ENCODE data around the gene IL23R. TPM values are rescaled to one million over a fixed set of nuclear protein-coding genes. Genes with fewer than 3 reads are reported as not detected.

Gene IL23R
- total and polyA plus RNA-seq, 2 of the 13 experiments (the other 11 are each of a cell fraction or from before 2014, with no cell fraction given) = not detected

DNA sequence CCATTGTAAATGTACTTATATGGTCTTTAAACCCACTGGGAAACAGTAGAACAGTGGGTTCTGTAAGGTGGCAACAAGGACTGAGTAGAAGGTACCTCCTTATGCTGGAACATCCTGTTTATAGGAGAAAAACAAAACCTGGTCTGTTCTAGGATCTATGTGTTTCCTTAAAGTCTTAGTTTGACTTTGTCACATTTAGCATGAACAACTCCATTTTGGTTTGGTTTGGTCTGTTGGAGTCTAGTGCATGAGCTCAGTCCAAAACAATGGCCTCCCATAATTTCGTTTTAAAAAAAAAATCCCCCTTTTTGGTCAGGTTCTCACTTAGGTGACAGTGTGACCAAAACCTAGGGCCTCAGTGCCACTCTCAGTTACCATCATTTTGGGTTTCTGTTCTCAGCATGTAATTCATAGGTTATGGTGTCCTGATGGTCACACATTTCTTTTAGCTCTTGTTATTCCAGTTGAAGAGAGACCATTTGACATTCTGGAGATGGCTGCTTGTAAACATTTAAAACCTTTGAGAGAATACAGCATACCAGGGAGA lies 75.0 kb downstream of the IL23R start:
- ChIA-PET POLR2A (no interaction called here), CTCF (ENCODE audit: low intra/inter-chr PET ratio, low total read pairs) (no interaction called here)
- intact Hi-C loops (cut with micrococcal nuclease; ENCODE audit: unreplicated experiment) = no loop called here
- Histone ChIP-seq H3K9ac (ENCODE audit: insufficient read depth, low read depth, low read length) (no peak overlapping the region), H3K79me2 (ENCODE audit: insufficient read depth, low read length) (no peaks in the 10 kb centered on the region), H3K9me3 (ENCODE audit: low read length) (no peaks in the 10 kb centered on the region), H3K27me3 (ENCODE audit: control insufficient read depth in 1 of 2, insufficient read depth in 2 of 2, low read length in 2 of 2) (no peaks in the 10 kb centered on the region), H3K36me3 (replicated peaks in 1 of 2; ENCODE audit: control insufficient read depth in 1 of 2, insufficient read depth in 2 of 2, low read length in 2 of 2) (no peaks in the 10 kb centered on the region), H3K4me1 (ENCODE audit: insufficient read depth, low read length) (no peaks in the 10 kb centered on the region), H3K4me2 (ENCODE audit: low read depth, low read length) (no peak overlapping the region), H3K27ac (ENCODE audit: extremely low read length, insufficient read depth, low read length) (no peak overlapping the region), H4K20me1 (ENCODE audit: insufficient read depth, low read length) (no peaks in the 10 kb centered on the region), H3K4me3 (replicated peaks in 1 of 3; ENCODE audit: insufficient read depth in 1 of 3, low read depth in 2 of 3, low read length in 3 of 3) (no peak overlapping the region), H2AFZ (ENCODE audit: low read length) (no peak overlapping the region)
- DNase-seq (ENCODE audit: low spot score) = no peak
- TF ChIP-seq, protein P1, sequence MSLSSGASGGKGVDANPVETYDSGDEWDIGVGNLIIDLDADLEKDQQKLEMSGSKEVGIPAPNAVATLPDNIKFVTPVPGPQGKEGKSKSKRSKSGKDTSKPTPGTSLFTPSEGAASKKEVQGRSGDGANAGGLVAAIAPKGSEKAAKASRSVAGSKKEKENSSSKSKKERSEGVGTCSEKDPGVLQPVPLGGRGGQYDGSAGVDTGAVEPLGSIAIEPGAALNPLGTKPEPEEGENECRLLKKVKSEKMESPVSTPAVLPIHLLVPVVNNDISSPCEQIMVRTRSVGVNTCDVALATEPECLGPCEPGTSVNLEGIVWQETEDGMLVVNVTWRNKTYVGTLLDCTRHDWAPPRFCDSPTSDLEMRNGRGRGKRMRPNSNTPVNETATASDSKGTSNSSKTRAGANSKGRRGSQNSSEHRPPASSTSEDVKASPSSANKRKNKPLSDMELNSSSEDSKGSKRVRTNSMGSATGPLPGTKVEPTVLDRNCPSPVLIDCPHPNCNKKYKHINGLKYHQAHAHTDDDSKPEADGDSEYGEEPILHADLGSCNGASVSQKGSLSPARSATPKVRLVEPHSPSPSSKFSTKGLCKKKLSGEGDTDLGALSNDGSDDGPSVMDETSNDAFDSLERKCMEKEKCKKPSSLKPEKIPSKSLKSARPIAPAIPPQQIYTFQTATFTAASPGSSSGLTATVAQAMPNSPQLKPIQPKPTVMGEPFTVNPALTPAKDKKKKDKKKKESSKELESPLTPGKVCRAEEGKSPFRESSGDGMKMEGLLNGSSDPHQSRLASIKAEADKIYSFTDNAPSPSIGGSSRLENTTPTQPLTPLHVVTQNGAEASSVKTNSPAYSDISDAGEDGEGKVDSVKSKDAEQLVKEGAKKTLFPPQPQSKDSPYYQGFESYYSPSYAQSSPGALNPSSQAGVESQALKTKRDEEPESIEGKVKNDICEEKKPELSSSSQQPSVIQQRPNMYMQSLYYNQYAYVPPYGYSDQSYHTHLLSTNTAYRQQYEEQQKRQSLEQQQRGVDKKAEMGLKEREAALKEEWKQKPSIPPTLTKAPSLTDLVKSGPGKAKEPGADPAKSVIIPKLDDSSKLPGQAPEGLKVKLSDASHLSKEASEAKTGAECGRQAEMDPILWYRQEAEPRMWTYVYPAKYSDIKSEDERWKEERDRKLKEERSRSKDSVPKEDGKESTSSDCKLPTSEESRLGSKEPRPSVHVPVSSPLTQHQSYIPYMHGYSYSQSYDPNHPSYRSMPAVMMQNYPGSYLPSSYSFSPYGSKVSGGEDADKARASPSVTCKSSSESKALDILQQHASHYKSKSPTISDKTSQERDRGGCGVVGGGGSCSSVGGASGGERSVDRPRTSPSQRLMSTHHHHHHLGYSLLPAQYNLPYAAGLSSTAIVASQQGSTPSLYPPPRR (CRISPR knock-in tag; IDR thresholded peaks at IDR 0.05; ENCODE audit: borderline replicate concordance) = no peak
- no peak for TF ChIP-seq PHF8 (CRISPR knock-in tag; IDR thresholded peaks at IDR 0.05)
- BruUV-seq (replicated peaks) = no TSS peak
- in situ Hi-C loops (cut with HindIII; ENCODE audit: extremely low pct_ligation_motif_present, low pct_unique_long_range_greater_than_20kb) = no loop called here
- no peak for FAIRE-seq
- 5% methylated on average over 1 of the region's 1 CpG for WGBS (ENCODE audit: low lambda C conversion rate)
- no peak for ATAC-seq

GRCh38 chr1:67242016-67242415 lies 75.8 kb downstream of the IL23R start:
- Histone ChIP-seq H3K79me2 (ENCODE audit: insufficient read depth, low read length) (no peaks in the 10 kb centered on the region), H2AFZ (ENCODE audit: low read length) (no peak overlapping the region), H3K36me3 (replicated peaks in 1 of 2; ENCODE audit: control insufficient read depth in 1 of 2, insufficient read depth in 2 of 2, low read length in 2 of 2) (no peaks in the 10 kb centered on the region), H3K4me2 (ENCODE audit: low read depth, low read length) (no peak overlapping the region), H3K9me3 (ENCODE audit: low read length) (no peaks in the 10 kb centered on the region), H4K20me1 (ENCODE audit: insufficient read depth, low read length) (no peaks in the 10 kb centered on the region), H3K9ac (ENCODE audit: insufficient read depth, low read depth, low read length) (no peak overlapping the region), H3K27me3 (ENCODE audit: control insufficient read depth in 1 of 2, insufficient read depth in 2 of 2, low read length in 2 of 2) (no peaks in the 10 kb centered on the region), H3K4me3 (replicated peaks in 1 of 3; ENCODE audit: insufficient read depth in 1 of 3, low read depth in 2 of 3, low read length in 3 of 3) (no peak overlapping the region), H3K27ac (ENCODE audit: extremely low read length, insufficient read depth, low read length) (no peak overlapping the region), H3K4me1 (ENCODE audit: insufficient read depth, low read length) (no peaks in the 10 kb centered on the region)
- ChIA-PET POLR2A (no interaction called here), CTCF (ENCODE audit: low intra/inter-chr PET ratio, low total read pairs) (no interaction called here)
- no peak for FAIRE-seq
- no peak for DNase-seq (ENCODE audit: low spot score)
- intact Hi-C loops (cut with micrococcal nuclease; ENCODE audit: unreplicated experiment) = no loop called here
- ATAC-seq = no peak
- no TSS peak for BruUV-seq (replicated peaks)
- TF ChIP-seq, protein P2, sequence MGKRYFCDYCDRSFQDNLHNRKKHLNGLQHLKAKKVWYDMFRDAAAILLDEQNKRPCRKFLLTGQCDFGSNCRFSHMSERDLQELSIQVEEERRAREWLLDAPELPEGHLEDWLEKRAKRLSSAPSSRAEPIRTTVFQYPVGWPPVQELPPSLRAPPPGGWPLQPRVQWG (CRISPR knock-in tag; IDR thresholded peaks at IDR 0.05; ENCODE audit: borderline replicate concordance, low read depth) = no peak
- in situ Hi-C loops (cut with HindIII; ENCODE audit: extremely low pct_ligation_motif_present, low pct_unique_long_range_greater_than_20kb) = no loop called here
